GM18526 (cell line): ENCODE data around the gene CCDC190.

Experiments
- POLR2A ChIP-seq: IDR thresholded peaks from 3 replicates; pipeline ENCODE4 v1.6.1; 2011; ENCODE audit not compliant: insufficient read length; ENCODE audit errors: extremely low read depth

CCDC190 gene

DNA sequence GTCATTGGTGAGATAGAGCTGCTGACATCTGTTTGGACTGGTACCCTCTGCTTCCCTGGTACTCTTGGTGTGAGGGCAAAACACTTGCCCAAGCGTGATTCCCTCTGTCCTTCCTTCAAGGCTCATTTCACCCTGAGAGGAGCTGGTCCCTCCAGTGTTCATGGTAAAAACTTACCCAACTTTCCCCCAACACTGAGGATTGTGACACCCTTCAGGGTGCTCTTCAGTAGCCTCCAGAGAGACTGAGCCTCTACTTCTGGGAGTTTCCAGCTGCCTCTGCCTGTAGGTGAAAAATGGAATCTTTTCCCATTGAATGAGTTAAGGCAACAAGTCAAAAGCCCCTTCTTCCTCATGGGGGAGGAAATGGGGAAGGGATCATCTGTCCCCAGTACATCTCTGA, 9.6 kb downstream of the CCDC190 start:
- no peak for TF ChIP-seq POLR2A

DNA sequence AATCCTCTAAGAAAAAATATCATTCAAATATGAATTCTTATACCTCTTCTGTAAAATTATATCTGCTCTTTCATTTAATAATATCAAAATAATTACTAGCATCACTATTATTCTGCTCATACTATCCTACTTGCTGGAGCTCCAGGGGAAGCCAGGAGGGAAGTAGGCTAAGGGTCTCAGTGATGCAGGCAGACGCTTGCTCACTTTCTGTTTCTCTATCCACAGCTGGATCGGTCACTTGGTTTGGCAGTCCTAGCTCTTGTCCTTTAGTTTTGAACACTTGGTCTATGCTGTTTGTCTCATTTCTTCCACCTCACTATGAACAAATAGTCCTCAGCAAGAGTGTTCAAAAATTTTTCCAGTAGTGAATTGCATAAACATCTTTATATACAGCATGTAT, 11.3 kb downstream of the CCDC190 start:
- no peak for TF ChIP-seq POLR2A

DNA sequence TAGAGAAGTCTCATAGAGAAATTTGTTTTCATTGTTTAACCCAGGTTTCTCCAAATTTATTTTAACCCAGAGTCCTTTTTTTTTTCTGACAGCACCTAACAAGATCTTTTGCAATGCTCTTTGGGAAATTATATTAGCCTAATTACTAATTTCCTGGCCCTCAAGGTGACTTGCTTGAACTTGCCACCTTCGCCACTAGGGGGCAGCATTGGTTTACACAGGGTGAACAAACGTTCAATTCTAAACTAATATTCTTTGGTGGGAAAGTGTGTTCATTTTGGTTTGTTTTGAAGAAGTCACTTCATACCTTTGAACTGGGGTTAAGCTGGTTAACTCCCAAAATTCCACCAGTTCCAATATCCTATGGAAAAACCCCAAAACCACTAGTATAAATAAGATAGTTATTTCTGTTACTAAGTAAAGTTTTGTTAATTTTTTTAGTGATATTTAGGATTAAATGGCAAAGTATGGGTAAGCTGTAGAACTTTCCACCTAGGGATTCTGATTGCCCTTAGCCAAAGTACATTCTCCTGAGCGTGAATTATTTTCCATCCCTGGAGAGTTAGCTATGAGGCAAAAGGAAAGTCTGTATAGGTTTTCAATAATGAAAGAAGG, 13.0 kb downstream of the CCDC190 start:
- TF ChIP-seq POLR2A: no peak

DNA sequence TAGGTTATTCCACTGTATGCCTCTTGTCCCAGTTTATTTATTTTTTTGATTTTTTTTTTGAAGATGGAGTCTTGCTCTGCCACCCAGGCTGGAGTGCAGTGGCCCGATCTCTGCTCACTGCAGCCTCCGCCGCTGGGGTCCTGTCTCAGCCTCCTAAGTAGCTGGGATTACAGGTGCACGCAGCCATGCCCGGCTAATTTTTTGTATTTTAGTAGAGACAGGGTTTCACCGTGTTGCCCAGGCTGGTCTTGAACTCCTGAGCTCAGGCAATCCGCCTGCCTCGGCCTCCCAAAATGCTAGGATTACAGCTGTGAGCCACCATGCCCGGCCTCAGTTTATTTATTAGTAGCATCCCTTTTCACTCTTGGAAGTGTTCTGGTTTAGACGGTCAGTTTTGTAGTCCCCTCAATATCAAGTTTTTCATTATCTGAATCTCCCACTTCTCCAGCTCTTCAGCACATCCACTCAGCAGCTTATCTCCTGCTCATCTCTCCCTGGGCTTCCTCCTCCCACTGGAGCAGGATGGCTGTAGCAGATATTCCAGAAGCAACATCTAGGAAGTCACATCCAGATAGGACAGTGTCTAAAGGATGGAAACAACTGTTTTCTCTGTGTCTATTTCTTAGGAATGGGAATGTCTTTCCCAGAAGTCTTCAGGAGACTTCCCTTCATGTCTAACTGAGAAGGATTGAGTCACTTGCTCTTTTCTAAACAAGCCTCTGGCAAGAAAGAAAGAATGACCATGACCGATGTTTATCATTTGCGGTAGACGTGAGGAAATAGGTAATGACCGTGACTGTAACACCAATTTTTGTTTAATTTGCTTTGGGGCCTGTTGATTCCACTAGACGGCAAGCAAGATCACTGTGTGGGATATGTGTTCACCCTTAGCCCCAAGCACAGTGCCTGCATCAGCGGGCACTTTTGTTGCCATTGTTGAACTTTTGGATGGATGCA, 14.4 kb downstream of the CCDC190 start:
- TF ChIP-seq POLR2A: no peak

DNA sequence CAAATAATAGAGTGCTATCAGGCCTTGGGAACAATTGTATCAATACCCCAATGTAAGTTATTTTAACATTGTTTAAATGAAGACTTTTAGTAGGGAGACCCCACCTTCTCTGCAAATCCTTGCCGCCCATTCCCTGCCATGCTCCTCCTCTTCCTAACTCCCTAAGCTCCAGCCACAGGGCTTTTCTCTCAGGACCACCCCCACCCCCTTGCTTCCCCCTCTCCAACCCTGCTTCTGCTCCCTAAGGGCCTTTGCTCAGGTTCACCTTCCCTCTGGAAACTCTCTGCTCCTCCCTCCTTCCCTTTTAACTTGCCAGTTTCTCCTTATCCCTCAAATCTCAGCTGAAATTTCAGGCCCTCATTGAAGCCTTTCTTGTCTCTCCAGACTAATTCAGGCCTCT, 16.8 kb downstream of the CCDC190 start:
- TF ChIP-seq POLR2A: no peak

DNA sequence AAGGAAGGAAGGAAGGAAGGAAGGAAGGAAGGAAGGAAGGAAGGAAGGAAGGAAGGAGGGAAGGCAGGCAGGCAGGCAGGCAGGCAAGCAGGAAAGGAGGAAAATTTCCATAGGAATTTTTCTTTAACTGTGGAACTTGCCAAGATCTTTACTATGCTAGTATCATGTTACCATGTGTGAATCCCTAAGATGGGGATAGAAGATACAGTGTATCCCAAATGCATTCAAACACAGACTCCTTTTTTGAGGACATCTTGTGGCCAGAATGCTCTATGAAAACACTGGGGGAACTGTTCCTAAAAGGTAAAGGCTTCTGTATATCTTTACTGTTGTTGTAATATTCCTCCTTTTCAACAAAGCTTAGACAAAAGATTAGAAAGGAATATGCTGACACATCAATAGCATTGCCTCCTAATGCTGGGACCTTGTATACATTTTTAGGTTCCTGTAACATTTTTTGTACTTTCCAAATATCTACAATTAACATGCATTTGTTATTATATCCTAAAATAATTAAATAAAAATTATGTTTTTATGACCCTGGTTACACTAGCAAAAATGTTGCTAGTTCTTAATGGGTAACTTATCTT, 20.6 kb downstream of the CCDC190 start:
- TF ChIP-seq POLR2A: no peak

DNA sequence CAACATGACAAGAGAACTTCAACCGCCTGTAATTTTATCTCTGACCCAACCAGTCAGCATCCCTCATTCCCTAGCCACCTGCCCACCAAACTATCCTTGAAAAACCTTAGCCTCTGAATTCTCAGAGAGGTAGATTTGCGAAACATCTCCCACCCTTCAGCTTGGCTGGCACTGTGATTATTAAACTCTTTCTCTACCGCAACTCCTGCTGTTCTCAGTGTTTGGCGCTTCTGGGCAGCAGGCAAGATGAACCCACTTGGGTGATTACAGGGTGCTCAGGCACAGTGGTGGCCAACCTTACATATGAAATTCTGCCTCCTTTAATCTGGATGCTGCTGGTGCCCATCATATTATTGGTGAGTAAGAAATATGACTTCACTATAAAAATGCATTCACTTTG, 22.1 kb downstream of the CCDC190 start:
- no peak for TF ChIP-seq POLR2A

DNA sequence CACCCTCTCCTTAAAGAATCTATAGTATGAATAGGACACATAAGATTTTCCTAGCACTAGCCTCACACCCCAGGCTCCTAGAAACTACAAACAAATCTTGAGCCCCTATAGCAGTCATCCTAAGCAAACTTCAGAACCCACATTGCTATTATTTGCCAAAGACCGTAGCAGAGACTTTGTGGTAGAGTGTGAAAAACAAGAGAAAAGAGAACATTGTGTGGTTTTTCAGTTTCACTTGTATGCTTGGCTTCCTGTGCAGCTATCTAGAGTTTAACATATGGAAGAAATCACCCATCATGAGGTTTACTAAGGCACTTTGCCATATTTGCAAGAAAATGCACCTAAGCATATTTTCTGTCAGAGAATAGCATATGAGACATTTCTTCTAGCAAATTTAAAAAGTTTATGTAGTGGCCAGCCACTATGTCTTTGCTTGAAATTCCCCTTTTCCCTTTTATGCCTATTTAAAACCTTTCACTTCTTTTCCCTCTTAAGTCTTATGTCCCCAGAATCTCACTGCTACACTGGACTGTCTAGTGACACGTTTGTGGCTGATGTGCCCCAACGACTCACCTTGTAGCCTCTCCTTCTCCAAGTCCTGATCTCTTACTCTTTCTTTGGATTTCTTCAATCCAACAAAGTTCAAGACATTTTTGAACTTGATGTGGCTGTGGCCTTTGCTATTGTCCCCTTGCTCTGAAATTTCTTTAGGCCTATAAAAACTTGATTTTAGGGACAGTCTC, 25.6 kb downstream of the CCDC190 start:
- no peak for TF ChIP-seq POLR2A

DNA sequence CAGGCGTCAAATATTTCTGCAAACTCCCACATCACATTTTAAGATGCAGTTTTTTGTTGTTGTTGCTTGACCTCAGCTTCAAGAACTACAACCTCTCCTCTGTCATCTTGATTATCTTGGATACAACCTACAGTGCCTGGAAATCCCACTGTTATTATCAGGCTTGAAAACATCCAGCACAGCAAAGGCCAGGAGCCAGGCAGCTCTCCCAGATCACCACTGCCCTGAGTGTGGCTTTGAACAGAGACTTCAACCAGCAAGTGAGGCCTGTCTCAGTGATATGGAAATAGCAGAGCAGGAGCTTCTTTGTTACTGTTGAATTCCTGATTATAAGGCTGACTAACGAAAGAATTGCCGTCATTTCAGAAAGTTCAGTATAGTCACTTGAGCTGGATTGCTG, 28.5 kb downstream of the CCDC190 start:
- TF ChIP-seq POLR2A: no peak

DNA sequence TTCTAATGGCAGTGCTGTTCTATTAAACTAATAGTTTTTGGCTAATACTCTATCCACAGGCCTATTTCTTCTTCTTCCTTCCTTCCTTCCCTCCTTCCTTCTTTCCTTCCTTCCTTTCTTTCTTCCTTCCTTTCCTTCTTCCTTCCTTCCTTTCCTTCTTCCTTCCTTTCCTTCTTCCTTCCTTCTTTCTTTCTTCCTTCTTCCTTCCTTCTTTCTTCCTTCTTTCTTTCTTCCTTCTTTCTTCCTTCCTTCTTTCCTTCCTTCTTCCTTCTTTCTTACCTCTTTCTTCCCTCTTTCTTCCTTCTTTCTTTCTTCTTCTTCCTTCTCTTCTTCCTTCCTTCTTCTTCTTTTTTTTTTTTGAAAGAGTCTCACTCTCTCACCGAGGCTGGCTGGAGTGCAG, 31.7 kb downstream of the CCDC190 start:
- no peak for TF ChIP-seq POLR2A

DNA sequence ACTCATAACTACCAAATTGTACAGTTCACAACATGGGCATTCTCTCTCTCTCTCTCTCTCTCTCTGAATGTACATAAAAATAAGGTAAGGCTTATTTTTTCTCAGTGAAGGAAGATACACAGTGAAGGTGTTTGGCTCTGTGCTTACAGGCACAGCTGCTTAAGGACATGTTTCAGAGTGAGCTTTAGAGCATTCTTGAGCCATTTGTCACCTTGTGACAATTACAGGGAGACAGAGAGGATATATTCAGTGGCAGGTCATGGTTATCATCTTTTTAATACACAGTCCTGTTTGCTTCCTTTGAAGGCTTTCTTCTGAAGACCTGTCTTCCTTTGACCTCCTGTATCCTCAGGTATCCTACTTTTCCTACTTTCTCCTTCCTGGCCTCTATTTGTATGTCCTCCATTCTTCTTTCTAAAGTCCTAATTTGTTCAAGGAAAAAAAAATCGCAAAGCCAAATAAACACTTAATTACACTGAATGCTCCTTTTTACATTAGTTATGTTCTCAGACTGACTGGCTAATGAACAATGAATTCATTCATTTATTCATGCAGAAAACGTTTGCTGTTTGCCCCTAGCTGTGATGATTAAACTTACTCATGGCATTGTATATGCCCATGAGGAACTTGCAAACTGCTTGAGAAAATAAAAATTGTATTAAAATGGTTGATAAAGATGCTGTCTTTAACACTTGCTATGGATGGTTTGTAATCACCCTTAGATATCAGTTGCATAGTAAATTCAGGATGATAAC, 37.0 kb downstream of the CCDC190 start:
- TF ChIP-seq POLR2A: no peak

DNA sequence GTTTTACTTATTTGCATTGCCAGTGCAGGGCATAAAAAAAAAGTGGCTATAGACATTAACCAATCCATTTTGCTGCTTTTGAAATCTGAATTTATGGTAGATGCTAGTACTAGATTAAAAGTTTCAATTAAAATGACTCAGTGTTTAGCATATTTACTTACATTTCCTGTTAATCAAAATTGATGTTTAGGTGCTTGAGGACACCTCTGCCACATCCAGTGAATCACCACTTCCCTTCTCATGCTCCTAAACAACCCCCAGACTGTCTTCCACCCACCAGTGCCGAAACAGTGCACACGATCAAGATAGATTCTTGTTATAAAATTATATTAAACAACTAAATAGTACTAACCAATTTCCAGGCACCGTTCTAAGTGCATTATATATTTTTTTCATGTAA, 37.7 kb downstream of the CCDC190 start:
- TF ChIP-seq POLR2A: no peak

DNA sequence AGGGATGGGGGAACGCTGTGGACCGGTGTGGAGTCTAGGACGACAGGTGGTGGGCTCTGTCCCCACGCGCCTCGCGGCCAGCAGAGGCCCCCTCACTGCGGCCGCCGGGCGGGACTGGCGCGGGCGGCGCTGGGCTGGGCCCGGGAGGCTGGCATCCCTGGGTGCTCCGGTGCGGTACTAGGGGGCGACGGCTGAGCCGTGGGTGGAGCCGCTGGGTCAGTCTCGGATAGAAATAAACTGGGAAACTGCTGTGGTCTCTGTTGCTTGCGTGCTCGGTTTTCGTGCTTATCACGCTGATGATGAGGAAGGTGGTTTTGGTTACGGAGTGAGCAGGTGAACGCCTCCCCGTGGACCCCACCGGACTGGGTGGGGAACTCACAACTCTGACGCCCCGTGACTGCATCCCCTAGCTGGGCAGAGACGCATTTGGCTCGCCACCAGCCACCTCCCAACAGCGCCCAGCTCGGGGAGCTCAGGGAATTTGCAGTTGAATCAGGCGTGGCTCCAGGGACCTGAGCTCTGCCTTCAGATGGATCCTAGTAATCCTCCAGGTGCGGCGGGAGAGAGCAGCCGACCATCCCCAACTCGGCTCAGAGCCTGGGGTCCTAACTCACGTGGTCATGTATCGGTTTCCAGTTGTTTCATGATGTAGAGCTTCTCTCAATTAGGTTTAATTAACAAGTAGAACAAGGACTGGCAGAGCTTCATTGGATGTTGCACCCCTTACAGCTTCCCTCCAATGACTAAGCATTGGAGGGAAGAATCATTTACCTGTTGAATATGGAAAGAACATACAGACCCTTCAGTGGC, 38.4 kb downstream of the CCDC190 start:
- no peak for TF ChIP-seq POLR2A
